AG04450 (cell line): ENCODE results near the gene MFSD2A. TPM values are rescaled to one million over a fixed set of nuclear protein-coding genes. Genes with fewer than 3 reads are reported as not detected.

Source experiments
- CTCF ChIA-PET: fragments of 300-600, 350-600 bp; formaldehyde crosslinking; extraction: SDS; loops from one replicate; lab custom pipeline; 2022; ENCODE audit warnings: antibody characterized with exemption, inconsistent platforms; lab: Charles Lee
- POLR2A ChIA-PET: fragments of 350-600 bp; formaldehyde crosslinking; extraction: SDS; loops from one replicate; lab custom pipeline; 2021; ENCODE audit warnings: antibody characterized with exemption, inconsistent platforms; lab: Yijun Ruan, JAX
- DNase-seq: peaks from one replicate; pipeline ENCODE4 v3.0.0-alpha.2; 2011; ENCODE audit warnings: low read depth, low spot score
- H3K27ac ChIP-seq: one replicate; pipeline ENCODE4 v1.5.1; 2012; ENCODE audit warnings: low read depth, low read length, control low read depth
- H3K27me3 ChIP-seq: one replicate; pipeline ENCODE4 v1.6.0; 2012; ENCODE audit warnings: low read length; ENCODE audit not compliant: control insufficient read depth, insufficient read depth
- H3K4me3 ChIP-seq: 2 replicates; pipeline ENCODE4 v1.5.1; 2011; ENCODE audit warnings: mild to moderate bottlenecking, low read depth, low read length, control low read depth
- H3K9me3 ChIP-seq: 2 replicates; pipeline ENCODE4 v1.5.1; 2012; ENCODE audit warnings: low read length; ENCODE audit not compliant: control insufficient read depth, insufficient read depth
- polyA plus RNA-seq: library from polyadenylated mRNA; depleted of rRNA; stranded (reverse); fragments of >200 nt; gene quantifications from 2 replicates; pipeline ENCODE4 v1.2.3, GENCODE V29; 2011
- TF ChIP-seq, protein P1 (sequence below): IDR thresholded peaks from 2 replicates; pipeline ENCODE4 v1.5.1; 2011; ENCODE audit warnings: low read depth, low read length, control low read depth, inconsistent platforms

The MFSD2A gene
- polyA plus RNA-seq, 1 experiment, result 1.6 TPM

DNA sequence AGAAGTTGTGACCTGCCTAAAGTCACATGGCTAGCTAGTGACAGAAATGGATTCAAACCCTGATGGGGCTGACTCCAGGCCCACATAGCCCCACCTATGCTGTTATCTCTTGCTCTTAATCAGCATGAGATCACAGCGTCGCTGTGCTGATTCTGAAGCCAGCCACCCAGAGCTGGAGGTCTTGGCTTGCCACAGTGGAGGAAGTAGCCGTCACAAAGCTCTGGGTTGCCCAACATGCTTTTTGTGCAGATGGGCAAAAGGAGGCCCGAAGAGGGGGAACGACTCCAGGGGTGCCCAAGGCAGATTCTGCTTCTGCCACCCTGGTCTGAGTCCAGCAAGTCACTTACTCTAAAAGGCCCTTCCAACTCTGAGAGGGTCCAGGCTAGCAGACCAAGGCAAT, 14.7 kb upstream of the MFSD2A start:
- POLR2A ChIA-PET, result no interaction called here
- Histone ChIP-seq H3K27me3 (peaks cover 35% of the 10 kb centered on the region), H3K9me3 (no peaks in the 10 kb centered on the region), H3K4me3 (no peak overlapping the region), H3K27ac (no peak overlapping the region)
- TF ChIP-seq, protein P1, sequence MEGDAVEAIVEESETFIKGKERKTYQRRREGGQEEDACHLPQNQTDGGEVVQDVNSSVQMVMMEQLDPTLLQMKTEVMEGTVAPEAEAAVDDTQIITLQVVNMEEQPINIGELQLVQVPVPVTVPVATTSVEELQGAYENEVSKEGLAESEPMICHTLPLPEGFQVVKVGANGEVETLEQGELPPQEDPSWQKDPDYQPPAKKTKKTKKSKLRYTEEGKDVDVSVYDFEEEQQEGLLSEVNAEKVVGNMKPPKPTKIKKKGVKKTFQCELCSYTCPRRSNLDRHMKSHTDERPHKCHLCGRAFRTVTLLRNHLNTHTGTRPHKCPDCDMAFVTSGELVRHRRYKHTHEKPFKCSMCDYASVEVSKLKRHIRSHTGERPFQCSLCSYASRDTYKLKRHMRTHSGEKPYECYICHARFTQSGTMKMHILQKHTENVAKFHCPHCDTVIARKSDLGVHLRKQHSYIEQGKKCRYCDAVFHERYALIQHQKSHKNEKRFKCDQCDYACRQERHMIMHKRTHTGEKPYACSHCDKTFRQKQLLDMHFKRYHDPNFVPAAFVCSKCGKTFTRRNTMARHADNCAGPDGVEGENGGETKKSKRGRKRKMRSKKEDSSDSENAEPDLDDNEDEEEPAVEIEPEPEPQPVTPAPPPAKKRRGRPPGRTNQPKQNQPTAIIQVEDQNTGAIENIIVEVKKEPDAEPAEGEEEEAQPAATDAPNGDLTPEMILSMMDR, result no peak
- no peak for DNase-seq
- CTCF ChIA-PET, result interaction anchor here (0.5 to 1.7 kb wide), 3 partner anchors 15 to 536 kb away, joined by 3 to 6 read pairs (median 3); no protein-coding TSS in a partner anchor

DNA sequence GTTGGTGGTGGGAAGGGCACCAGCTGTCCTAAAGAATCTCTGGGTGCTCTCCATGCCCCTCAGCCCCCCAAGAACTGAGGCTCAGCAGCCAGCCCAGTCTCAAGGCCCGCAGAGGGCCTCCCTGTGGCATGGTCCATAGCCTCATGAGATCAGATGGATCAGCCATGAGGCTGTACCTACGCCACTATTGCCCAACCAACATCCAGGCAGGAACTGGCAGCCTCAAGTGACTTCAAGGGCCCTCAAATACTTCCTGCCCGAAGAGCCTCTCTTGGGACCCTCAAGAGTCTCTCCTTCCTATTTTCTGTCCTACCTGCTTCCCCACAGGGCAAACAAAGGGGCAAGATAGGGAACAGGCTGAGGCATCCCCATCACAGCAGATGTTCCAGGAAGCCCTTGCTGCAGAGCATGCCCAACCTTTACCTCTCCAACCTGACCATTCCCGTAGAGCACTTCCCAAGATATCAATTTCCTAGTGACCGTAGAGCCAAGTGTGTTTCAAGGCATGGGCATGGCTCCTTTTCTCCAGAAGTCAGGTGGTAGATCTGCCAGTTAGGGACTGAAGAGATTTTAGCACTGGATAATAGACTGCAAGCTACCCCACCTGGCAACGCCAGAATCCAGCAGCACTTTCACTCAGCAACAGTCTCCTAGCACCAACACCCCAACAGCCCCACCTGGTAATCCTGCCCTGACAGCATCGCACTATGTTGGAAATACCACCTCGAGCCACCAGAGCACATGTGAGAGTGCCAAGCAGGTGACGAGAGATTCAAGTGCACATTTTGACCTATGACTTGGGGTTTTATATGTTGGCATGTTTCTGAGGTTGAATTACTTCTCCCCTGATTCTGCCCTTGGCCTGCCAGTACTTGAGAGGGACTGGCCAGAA, 13.7 kb upstream of the MFSD2A start:
- Histone ChIP-seq H3K27ac (no peak overlapping the region), H3K27me3 (peaks cover 35% of the 10 kb centered on the region), H3K4me3 (no peak overlapping the region), H3K9me3 (no peaks in the 10 kb centered on the region)
- DNase-seq, result no peak
- CTCF ChIA-PET, result interaction anchor here (1.0 kb wide), 1 partner anchor 16 kb away, joined by 3 read pairs; no protein-coding TSS in a partner anchor
- TF ChIP-seq, protein P1, result no peak
- POLR2A ChIA-PET, result no interaction called here

GRCh38 chr1:39943471-39944290, 11.3 kb upstream of the MFSD2A start:
- no peak for DNase-seq
- POLR2A ChIA-PET, result no interaction called here
- TF ChIP-seq, protein P1, result no peak
- no peak overlapping the region for H3K27ac ChIP-seq
- peaks cover 36% of the 10 kb centered on the region for H3K27me3 ChIP-seq
- H3K9me3 ChIP-seq, result no peaks in the 10 kb centered on the region
- CTCF ChIA-PET, result interaction anchor here (2.5 kb wide), 1 partner anchor 30 kb away, joined by 8 read pairs; no protein-coding TSS in a partner anchor
- H3K4me3 ChIP-seq, result no peak overlapping the region

DNA sequence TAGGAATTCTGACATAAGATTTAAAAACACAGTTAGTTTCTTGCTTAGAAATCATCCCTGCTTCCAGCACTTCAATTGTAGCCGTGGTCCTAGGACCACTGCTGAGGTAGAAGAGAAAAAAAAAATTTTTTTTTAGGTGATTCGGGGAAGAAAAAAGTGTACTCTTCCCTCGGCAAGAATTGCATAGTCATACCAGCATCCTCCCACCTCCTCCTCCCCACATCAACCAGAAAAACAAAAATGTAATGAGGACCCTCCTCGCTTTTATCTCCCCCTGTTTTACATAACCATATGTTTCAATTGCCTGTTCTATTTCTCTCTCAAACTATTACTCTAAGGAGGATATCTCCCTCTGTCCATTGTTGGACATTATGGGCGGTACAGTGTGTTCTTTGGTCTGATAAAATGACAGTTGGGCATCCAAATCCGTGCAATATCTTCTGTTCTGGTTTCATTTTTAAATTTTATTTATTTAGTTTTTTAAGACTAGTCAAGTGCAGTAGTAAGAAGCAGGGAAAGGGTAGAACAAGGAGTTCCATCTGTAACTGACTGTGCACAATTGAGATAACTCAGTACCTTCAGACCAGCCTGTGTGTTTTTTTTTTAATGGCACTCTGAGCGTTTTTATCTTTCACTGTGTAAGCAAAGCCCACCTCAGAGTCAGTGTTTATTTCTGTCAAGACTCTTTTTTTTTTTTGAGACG, 10.4 kb upstream of the MFSD2A start:
- Histone ChIP-seq H3K27ac (no peak overlapping the region), H3K9me3 (no peaks in the 10 kb centered on the region), H3K4me3 (no peak overlapping the region), H3K27me3 (peaks cover 36% of the 10 kb centered on the region)
- CTCF ChIA-PET, result interaction anchor here (2.5 kb wide), 1 partner anchor 29 kb away, joined by 8 read pairs; no protein-coding TSS in a partner anchor
- DNase-seq, result no peak
- TF ChIP-seq, protein P1, result no peak
- POLR2A ChIA-PET, result no interaction called here
